ENCODE measurements around the gene CD83. TPM values are rescaled to one million over a fixed set of nuclear protein-coding genes. Genes with fewer than 3 reads are reported as not detected.

CD83 gene
- total and polyA plus RNA-seq, 7 experiments from 2014 or later: 1.9 to 113 (median 5.1) TPM

DNA sequence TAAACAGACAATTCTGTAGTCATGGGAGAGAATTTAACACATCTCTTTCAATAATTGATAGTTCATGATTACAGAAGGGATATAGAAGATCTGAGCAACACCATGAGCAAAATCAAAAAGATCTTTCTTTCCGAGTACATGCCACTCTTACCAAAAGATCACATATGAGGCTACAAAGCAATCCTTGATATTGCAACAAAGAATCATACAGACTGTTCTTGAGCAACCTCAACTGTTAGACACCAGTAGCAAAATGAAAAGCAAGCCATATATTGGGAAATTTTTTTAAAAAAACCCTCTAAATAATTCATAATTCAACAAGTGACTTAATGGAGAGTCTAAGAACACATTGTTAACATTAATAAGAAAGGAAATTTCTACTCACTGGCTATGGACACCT is 3.6 kb upstream of the CD83 start:
- no peak overlapping the region for H3K4me3 ChIP-seq (ENCODE audit: low read length)
- Mint-ChIP-seq H3K36me3 (peaks cover 0 to 2% (median 0%) of the 10 kb centered on the region in 5 donors), H3K9me3 (peaks cover 0 to 1% (median 0%) of the 10 kb centered on the region in 11 donors), H3K4me1 (peaks cover 11 to 35% (median 33%) of the 10 kb centered on the region in 7 donors), H3K27ac (peak overlapping the region in 1 of 9 donors; percentile 49), H3K4me3 (no peak overlapping the region), H3K27me3 (peaks cover 0 to 47% (median 0%) of the 10 kb centered on the region in 5 donors)
- ChIA-PET POLR2A (no interaction called here), CTCF (no interaction called here)
- no peaks in the 10 kb centered on the region for H3K9me3 ChIP-seq (ENCODE audit: control insufficient read depth in 2 of 3, low read length in 3 of 3)
- H3K27me3 ChIP-seq (ENCODE audit: control insufficient read depth in 2 of 2, insufficient read depth in 2 of 2, low read length in 2 of 2): no peaks in the 10 kb centered on the region
- peaks cover 11 to 23% of the 10 kb centered on the region in 2 donors for H3K4me1 ChIP-seq (ENCODE audit: control insufficient read depth in 2 of 2, insufficient read depth in 2 of 2, low read length in 2 of 2)
- ATAC-seq (no peak), DNase-seq (no peak)
- H3K36me3 ChIP-seq (ENCODE audit: control insufficient read depth in 2 of 3, insufficient read depth in 3 of 3, low read length in 3 of 3): no peaks in the 10 kb centered on the region
- no peak overlapping the region for H3K27ac ChIP-seq (ENCODE audit: low read depth, low read length)
- intact Hi-C loops (cut with micrococcal nuclease): loop anchor here in 1 of 2 donors (10.0 kb wide), 1 partner anchor 161 kb away; no protein-coding TSS in a partner anchor

DNA sequence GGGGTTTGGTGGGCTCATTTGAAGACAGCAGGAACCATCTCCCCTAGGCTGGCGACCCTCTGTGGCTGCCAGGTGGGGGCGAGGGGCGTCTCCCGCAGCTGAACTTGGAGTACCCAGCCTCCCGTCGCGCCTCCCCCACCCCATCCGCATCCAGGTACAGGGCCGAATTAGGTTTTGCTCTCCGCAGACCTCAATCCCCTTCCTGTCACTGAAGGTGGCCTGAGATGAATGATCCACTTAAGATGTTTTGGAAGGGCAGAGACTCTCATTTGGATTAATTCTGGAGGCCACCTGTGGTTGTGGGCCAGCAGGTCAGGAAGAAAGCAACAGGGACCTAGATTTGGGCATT is 493 bp downstream of the CD83 start:
- Mint-ChIP-seq H3K4me1 (peaks cover 18 to 44% (median 28%) of the 10 kb centered on the region in 7 donors), H3K27me3 (peaks cover 0 to 31% (median 0%) of the 10 kb centered on the region in 5 donors), H3K27ac (peak overlapping the region; percentile 90 to 96 (median 93)), H3K36me3 (peaks cover 0 to 22% (median 0%) of the 10 kb centered on the region in 5 donors), H3K4me3 (peak overlapping the region; percentile 86 to 97 (median 93)), H3K9me3 (no peaks in the 10 kb centered on the region)
- intact Hi-C loops (cut with micrococcal nuclease): loop anchor here (5.0 to 10.0 kb wide), 4 partner anchors 94 to 1129 kb away; partner anchors contain the start of genes JARID2 (in 1 of the 2) and NOL7 (in 1 of the 2)
- DNase-seq: no peak
- ChIA-PET POLR2A (interaction anchor here (1.2 kb wide), 1 partner anchor 15 kb away, joined by 4 read pairs; no protein-coding TSS in a partner anchor), CTCF (interaction anchor here (1.0 kb wide), 1 partner anchor 26 kb away, joined by 4 read pairs; no protein-coding TSS in a partner anchor)
- Histone ChIP-seq H3K4me3 (ENCODE audit: low read length) (peak overlapping the region; percentile 80), H3K27ac (ENCODE audit: low read depth, low read length) (peak overlapping the region; percentile 80), H3K27me3 (ENCODE audit: control insufficient read depth in 2 of 2, insufficient read depth in 2 of 2, low read length in 2 of 2) (no peaks in the 10 kb centered on the region), H3K4me1 (ENCODE audit: control insufficient read depth in 2 of 2, insufficient read depth in 2 of 2, low read length in 2 of 2) (peaks cover 11 to 15% of the 10 kb centered on the region in 2 donors), H3K9me3 (ENCODE audit: control insufficient read depth in 2 of 3, low read length in 3 of 3) (no peaks in the 10 kb centered on the region), H3K36me3 (ENCODE audit: control insufficient read depth in 2 of 3, insufficient read depth in 3 of 3, low read length in 3 of 3) (no peaks in the 10 kb centered on the region)
- ATAC-seq: no peak

DNA sequence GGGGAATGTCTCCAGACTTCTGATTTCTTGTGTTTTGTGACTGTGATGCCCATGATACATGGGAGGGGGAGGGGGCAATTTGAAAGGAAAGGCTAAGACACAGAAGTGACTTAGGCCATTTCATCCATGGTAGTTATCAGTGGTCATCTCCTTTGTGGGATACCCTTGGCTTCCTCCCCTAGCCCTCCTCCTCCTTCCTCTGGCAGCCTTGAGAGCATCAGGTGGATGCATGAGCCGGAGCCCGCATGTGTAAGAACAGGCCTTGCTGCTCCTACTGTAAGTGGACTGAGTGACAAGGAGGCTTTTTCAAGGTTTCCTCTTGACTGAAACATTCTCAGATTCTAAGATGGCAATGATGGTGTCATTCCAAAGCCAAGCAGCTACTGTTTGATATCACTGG is 874 bp downstream of the CD83 start:
- Histone ChIP-seq H3K4me1 (ENCODE audit: control insufficient read depth in 2 of 2, insufficient read depth in 2 of 2, low read length in 2 of 2) (peaks cover 11 to 15% of the 10 kb centered on the region in 2 donors), H3K9me3 (ENCODE audit: control insufficient read depth in 2 of 3, low read length in 3 of 3) (no peaks in the 10 kb centered on the region), H3K27ac (ENCODE audit: low read depth, low read length) (peak overlapping the region; percentile 80), H3K4me3 (ENCODE audit: low read length) (peak overlapping the region; percentile 80), H3K27me3 (ENCODE audit: control insufficient read depth in 2 of 2, insufficient read depth in 2 of 2, low read length in 2 of 2) (no peaks in the 10 kb centered on the region), H3K36me3 (ENCODE audit: control insufficient read depth in 2 of 3, insufficient read depth in 3 of 3, low read length in 3 of 3) (no peaks in the 10 kb centered on the region)
- Mint-ChIP-seq H3K4me3 (peak overlapping the region; percentile 86 to 97 (median 93)), H3K27me3 (peaks cover 0 to 28% (median 0%) of the 10 kb centered on the region in 5 donors), H3K4me1 (peaks cover 20 to 44% (median 29%) of the 10 kb centered on the region in 7 donors), H3K36me3 (peaks cover 0 to 22% (median 1%) of the 10 kb centered on the region in 5 donors), H3K9me3 (no peaks in the 10 kb centered on the region), H3K27ac (peak overlapping the region; percentile 90 to 96 (median 93))
- ChIA-PET CTCF (no interaction called here), POLR2A (interaction anchor here (0.6 to 1.2 kb wide), 2 partner anchors 14 to 744 kb away, joined by 4 read pairs; no protein-coding TSS in a partner anchor)
- ATAC-seq (no peak), DNase-seq (no peak)
- intact Hi-C loops (cut with micrococcal nuclease): loop anchor here (5.0 to 10.0 kb wide), 4 partner anchors 94 to 1129 kb away; partner anchors contain the start of genes JARID2 (in 1 of the 2) and NOL7 (in 1 of the 2)

DNA sequence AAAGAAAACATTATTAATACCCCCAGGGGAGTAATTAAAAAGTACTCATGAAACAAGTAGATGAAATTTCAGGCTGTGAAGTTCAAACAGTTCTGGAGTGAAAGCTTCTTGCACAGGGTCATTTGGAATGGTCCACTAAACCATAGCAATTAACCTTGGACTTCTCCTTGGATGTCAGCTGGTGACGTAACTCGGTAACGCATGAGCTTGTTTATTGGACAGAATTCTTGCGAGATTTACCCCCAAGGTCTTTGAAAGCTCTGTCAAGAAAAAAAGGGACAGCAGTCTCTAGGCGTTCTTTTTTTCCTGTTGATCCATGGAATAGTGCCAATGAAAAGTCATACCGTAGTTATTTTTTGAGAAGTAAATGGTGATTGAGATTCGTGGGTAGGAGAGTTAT is 2.2 kb downstream of the CD83 start:
- CTCF ChIA-PET: interaction anchor here (2.0 kb wide), 1 partner anchor 9 kb away, joined by 7 read pairs; no protein-coding TSS in a partner anchor
- Histone ChIP-seq H3K27me3 (ENCODE audit: control insufficient read depth in 2 of 2, insufficient read depth in 2 of 2, low read length in 2 of 2) (no peaks in the 10 kb centered on the region), H3K36me3 (ENCODE audit: control insufficient read depth in 2 of 3, insufficient read depth in 3 of 3, low read length in 3 of 3) (no peaks in the 10 kb centered on the region), H3K9me3 (ENCODE audit: control insufficient read depth in 2 of 3, low read length in 3 of 3) (no peaks in the 10 kb centered on the region), H3K27ac (ENCODE audit: low read depth, low read length) (no peak overlapping the region), H3K4me1 (ENCODE audit: control insufficient read depth in 2 of 2, insufficient read depth in 2 of 2, low read length in 2 of 2) (peaks cover 11 to 15% of the 10 kb centered on the region in 2 donors), H3K4me3 (ENCODE audit: low read length) (no peak overlapping the region)
- intact Hi-C loops (cut with micrococcal nuclease): loop anchor here (5.0 to 10.0 kb wide), 4 partner anchors 93 to 1128 kb away; partner anchors contain the start of genes JARID2 (in 1 of the 2) and NOL7 (in 1 of the 2)
- no peak for DNase-seq
- Mint-ChIP-seq H3K4me1 (peaks cover 20 to 48% (median 29%) of the 10 kb centered on the region in 7 donors), H3K4me3 (no peak overlapping the region), H3K27me3 (peaks cover 0 to 22% (median 0%) of the 10 kb centered on the region in 5 donors), H3K27ac (peak overlapping the region in 1 of 9 donors; percentile 45), H3K9me3 (no peaks in the 10 kb centered on the region), H3K36me3 (peaks cover 0 to 25% (median 7%) of the 10 kb centered on the region in 5 donors)
- ATAC-seq: no peak
- POLR2A ChIA-PET: no interaction called here

DNA sequence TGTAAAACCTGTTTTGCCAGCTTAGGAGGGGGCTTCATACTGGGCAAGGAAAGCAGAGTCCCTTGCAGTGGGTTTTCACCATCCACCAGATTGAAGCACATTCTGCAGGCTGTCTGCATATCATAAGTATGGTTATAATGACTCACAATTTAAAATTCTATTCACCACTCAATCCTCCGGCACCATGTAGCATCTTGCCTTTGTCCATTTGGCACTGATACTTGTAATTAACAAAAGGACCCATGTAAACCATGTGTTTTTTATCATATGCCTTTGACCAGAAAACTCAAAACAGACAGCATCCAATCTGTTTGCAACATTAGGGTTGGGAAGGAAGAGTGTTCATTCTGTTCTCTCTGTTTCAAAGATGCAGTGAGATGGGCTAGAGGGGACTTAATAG is 3.0 kb downstream of the CD83 start:
- H3K4me3 Mint-ChIP-seq: peak overlapping the region in 1 of 10 donors; percentile 4
- peaks cover 20 to 50% (median 29%) of the 10 kb centered on the region in 7 donors for H3K4me1 Mint-ChIP-seq

DNA sequence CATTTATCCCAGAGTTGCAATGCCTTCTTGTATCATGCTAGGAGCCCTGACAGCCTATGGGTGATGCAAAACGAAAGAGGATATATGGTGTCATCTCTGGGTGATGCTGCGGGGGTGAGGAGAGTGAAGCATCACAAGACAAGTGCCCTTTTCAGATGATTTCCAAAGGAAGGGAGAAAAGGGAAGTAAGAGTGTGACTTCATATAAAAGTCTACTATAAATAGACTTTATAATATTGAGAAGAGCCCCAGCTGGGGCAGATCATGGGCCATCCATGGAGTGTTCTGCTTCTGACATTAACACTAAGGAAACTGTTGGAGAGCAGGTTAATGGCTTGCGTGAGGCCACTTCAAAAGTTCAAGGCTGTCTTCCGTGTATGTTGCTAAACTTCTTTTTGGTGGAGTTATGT is 4.4 kb downstream of the CD83 start:
- CTCF ChIA-PET: interaction anchor here (0.7 kb wide), 1 partner anchor 790 kb away, joined by 3 read pairs; no protein-coding TSS in a partner anchor
- ATAC-seq: peak; percentile 42
- H3K4me1 ChIP-seq (ENCODE audit: control insufficient read depth in 2 of 2, insufficient read depth in 2 of 2, low read length in 2 of 2): peaks cover 11 to 15% of the 10 kb centered on the region in 2 donors
- H3K36me3 ChIP-seq (ENCODE audit: control insufficient read depth in 2 of 3, insufficient read depth in 3 of 3, low read length in 3 of 3): no peaks in the 10 kb centered on the region
- Mint-ChIP-seq H3K4me3 (peak overlapping the region in 1 of 10 donors; percentile 12), H3K27me3 (peaks cover 0 to 4% (median 0%) of the 10 kb centered on the region in 5 donors), H3K4me1 (peaks cover 20 to 48% (median 23%) of the 10 kb centered on the region in 7 donors), H3K27ac (peak overlapping the region in 2 of 9 donors; percentile 3 to 26), H3K36me3 (peaks cover 0 to 26% (median 7%) of the 10 kb centered on the region in 5 donors), H3K9me3 (peaks cover 0 to 3% (median 0%) of the 10 kb centered on the region in 11 donors)
- no peaks in the 10 kb centered on the region for H3K9me3 ChIP-seq (ENCODE audit: control insufficient read depth in 2 of 3, low read length in 3 of 3)
- DNase-seq: peak in 1 of 9 donors; percentile 33
- intact Hi-C loops (cut with micrococcal nuclease): no loop called here
- POLR2A ChIA-PET: interaction anchor here (0.6 kb wide), 1 partner anchor 1048 kb away, joined by 4 read pairs; no protein-coding TSS in a partner anchor
- no peaks in the 10 kb centered on the region for H3K27me3 ChIP-seq (ENCODE audit: control insufficient read depth in 2 of 2, insufficient read depth in 2 of 2, low read length in 2 of 2)
- no peak overlapping the region for H3K27ac ChIP-seq (ENCODE audit: low read depth, low read length)
- no peak overlapping the region for H3K4me3 ChIP-seq (ENCODE audit: low read length)

More for the DNA sequence above, 3.0 kb downstream of the CD83 start:
- Histone ChIP-seq H3K9me3 (ENCODE audit: control insufficient read depth in 2 of 3, low read length in 3 of 3) (no peaks in the 10 kb centered on the region), H3K4me1 (ENCODE audit: control insufficient read depth in 2 of 2, insufficient read depth in 2 of 2, low read length in 2 of 2) (peaks cover 11 to 15% of the 10 kb centered on the region in 2 donors), H3K27me3 (ENCODE audit: control insufficient read depth in 2 of 2, insufficient read depth in 2 of 2, low read length in 2 of 2) (no peaks in the 10 kb centered on the region), H3K27ac (ENCODE audit: low read depth, low read length) (no peak overlapping the region), H3K36me3 (ENCODE audit: control insufficient read depth in 2 of 3, insufficient read depth in 3 of 3, low read length in 3 of 3) (no peaks in the 10 kb centered on the region), H3K4me3 (ENCODE audit: low read length) (no peak overlapping the region)
- no peak for DNase-seq
- ChIA-PET POLR2A (no interaction called here), CTCF (interaction anchor here (0.5 to 2.0 kb wide), 3 partner anchors 8 to 40 kb away, joined by 3 to 7 read pairs (median 3); no protein-coding TSS in a partner anchor)
- Mint-ChIP-seq H3K27me3 (peaks cover 0 to 15% (median 0%) of the 10 kb centered on the region in 5 donors), H3K9me3 (no peaks in the 10 kb centered on the region), H3K27ac (no peak overlapping the region), H3K36me3 (peaks cover 0 to 26% (median 7%) of the 10 kb centered on the region in 5 donors)
- ATAC-seq: no peak
- intact Hi-C loops (cut with micrococcal nuclease): no loop called here

All from naive thymus-derived CD4-positive, alpha-beta T cell (primary cell).